Peyer's patch (tissue), 4 donors: ENCODE measurements around the gene GNAI3. TPM values are rescaled to one million over a fixed set of nuclear protein-coding genes. Genes with fewer than 3 reads are reported as not detected.

ENCODE experiments used
- DNase-seq, 3 donors: peaks; one replicate each; pipeline ENCODE4 v3.0.0-alpha.2; 2017 to 2019
- H3K27ac ChIP-seq, 4 donors: fragments of 200-600 bp; sonication (generic); one replicate each; pipeline ENCODE4 v1.5.1; 2016 to 2019
- H3K27me3 ChIP-seq, 2 donors: fragments of 200-600 bp; sonication (generic); one replicate each; pipeline ENCODE4 v1.5.1; 2019
- H3K36me3 ChIP-seq, 3 donors: fragments of 200-600 bp; sonication (generic); one replicate each; pipeline ENCODE4 v1.5.1; 2016 to 2019
- H3K4me1 ChIP-seq, 4 donors: fragments of 200-600 bp; sonication (generic); one replicate each; pipeline ENCODE4 v1.5.1; 2016 to 2019
- H3K4me3 ChIP-seq, 4 donors: fragments of 200-600 bp; sonication (generic); 1 replicate in 3 of 4; 2 replicates in 1 of 4; pipeline ENCODE4 v1.5.1; 2016 to 2019; ENCODE audit warnings: mild to moderate bottlenecking in 1 of 4
- H3K9me3 ChIP-seq, 4 donors: fragments of 200-600 bp; sonication (generic); one replicate each; pipeline ENCODE4 v1.5.1; 2016 to 2019; ENCODE audit warnings: mild to moderate bottlenecking in 1 of 4
- CTCF ChIP-seq, 6 experiments: fragments of 450-650 bp in 4 of 6; fragments of 200-600 bp in 2 of 6; sonication (generic) in 1 of 6; IDR thresholded peaks; one replicate each; pipeline ENCODE4 v1.5.1; 2017 to 2019; ENCODE audit warnings: antibody characterized with exemption in 6 of 6, mild to moderate bottlenecking in 3 of 6, moderate library complexity in 1 of 6
- POLR2A ChIP-seq, 2 donors: fragments of 450-650 bp; IDR thresholded peaks; one replicate each; pipeline ENCODE4 v1.5.1; 2017; ENCODE audit warnings: antibody characterized with exemption in 2 of 2, mild to moderate bottlenecking in 2 of 2, moderate library complexity in 2 of 2
- total RNA-seq, 4 donors: library from RNA; depleted of rRNA; stranded (reverse); fragments of >200 nt; gene quantifications; one replicate each; pipeline ENCODE4 v1.1.0, GENCODE V29; 2016

The GNAI3 gene
- total RNA-seq, 4 donors from 2014 or later: 4.1 to 6.8 (median 5.8) TPM

DNA sequence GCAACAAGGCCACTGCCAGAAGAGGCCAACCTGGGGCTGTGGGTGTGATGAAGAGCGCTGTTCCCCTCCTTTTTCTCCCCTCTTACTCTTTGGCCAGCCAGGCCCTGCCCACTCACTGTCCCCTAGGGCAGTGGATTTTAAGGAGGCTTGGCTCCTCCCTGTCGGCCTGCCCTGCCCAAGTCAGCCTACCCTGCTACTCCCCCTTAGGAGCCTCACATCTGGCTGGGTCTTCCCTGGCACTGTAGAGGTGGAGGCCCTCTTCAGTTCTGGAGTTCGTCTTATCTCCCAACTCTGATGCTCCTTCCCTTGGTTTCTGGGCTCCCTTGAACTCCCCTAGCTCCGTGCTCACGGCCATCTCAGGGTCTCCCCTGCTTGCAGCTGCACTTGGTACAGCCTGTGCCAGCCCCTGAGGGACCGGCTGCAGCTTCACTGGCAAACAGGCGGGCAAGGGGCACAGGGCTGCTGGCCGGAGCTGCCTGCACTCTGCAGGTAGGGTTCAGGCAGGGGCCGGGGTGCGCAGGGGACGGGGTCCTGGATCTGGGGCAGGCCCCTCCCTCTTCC, 75.3 kb downstream of the GNAI3 start:
- no peak for DNase-seq
- Histone ChIP-seq H3K9me3 (no peaks in the 10 kb centered on the region), H3K4me1 (peaks cover 0 to 53% (median 17%) of the 10 kb centered on the region in 4 donors), H3K27me3 (no peaks in the 10 kb centered on the region), H3K27ac (peak overlapping the region in 1 of 4 donors; percentile 63), H3K4me3 (no peak overlapping the region), H3K36me3 (peaks cover 0 to 28% (median 0%) of the 10 kb centered on the region in 3 donors)
- TF ChIP-seq POLR2A (IDR thresholded peaks at IDR 0.05) (no peak), CTCF (IDR thresholded peaks at IDR 0.05) (no peak)

DNA sequence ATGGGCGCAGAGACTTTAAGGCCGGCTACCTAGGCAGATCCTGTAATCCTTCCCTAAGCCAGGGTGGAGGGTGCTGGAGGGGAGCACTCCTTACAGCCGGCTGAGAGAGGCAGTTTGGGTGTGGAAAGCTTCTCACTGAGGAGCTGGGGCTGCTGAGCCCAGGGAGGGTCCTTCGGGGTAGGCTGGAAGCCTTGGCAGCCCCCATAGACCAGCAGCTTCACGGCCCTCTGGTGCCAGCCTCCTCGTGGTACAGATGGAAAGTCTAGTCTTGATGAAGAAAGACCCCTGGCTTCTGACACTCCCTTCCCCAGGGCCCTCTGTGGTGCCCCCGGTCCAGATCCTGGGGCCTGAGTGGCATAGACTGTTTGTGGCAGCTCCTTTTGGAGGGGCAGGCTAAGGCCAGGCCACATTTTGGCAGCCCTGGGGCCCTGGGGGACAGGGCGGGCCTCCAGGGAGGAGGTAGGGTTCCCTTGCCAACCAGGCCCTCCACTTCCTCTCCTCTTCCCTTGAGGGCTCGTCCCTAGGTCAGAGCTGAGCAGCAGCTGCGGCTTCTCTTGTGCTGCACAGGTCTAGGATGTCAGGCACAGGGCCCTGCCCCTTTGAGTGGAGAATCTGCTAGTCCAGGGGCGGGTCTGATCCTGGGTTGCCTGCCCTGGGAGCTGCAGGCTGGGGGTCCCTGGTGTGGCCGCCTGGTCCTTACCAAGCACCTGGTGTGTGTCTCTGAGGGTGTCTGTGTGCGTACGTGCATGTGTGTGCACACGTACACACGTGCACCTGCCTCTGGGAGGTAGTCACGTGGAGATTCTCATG, 76.0 kb downstream of the GNAI3 start:
- Histone ChIP-seq H3K27me3 (no peaks in the 10 kb centered on the region), H3K27ac (peak overlapping the region in 1 of 4 donors; percentile 63), H3K9me3 (no peaks in the 10 kb centered on the region), H3K4me1 (peaks cover 0 to 46% (median 15%) of the 10 kb centered on the region in 4 donors), H3K4me3 (no peak overlapping the region), H3K36me3 (peaks cover 0 to 35% (median 0%) of the 10 kb centered on the region in 3 donors)
- TF ChIP-seq POLR2A (IDR thresholded peaks at IDR 0.05) (no peak), CTCF (IDR thresholded peaks at IDR 0.05) (no peak)
- DNase-seq: peak in 1 of 3 donors; percentile 35

DNA sequence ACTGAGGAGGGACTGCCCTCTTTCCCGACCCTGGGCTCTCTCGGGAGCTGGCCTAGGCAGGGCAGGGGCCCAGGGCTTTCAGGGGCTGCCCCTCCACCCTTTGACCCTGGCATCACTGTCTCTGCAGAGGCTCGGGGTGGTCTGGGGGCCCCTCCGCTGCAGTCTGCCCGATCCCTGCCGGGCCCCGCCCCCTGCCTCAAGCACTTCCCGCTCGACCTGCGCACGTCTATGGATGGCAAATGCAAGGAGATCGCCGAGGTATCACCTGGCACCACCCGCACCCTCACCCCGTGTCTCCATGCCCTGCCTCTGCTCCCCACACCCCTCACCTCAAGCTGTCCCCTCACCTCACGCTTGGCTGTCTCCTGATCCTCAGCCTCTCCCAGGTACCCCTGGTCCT, 76.8 kb downstream of the GNAI3 start:
- H3K9me3 ChIP-seq: no peaks in the 10 kb centered on the region
- no peaks in the 10 kb centered on the region for H3K27me3 ChIP-seq
- no peak overlapping the region for H3K27ac ChIP-seq
- TF ChIP-seq CTCF (IDR thresholded peaks at IDR 0.05): no peak
- TF ChIP-seq POLR2A (IDR thresholded peaks at IDR 0.05): no peak
- DNase-seq: no peak
- H3K36me3 ChIP-seq: peaks cover 0 to 41% (median 0%) of the 10 kb centered on the region in 3 donors
- H3K4me3 ChIP-seq: no peak overlapping the region
- H3K4me1 ChIP-seq: peaks cover 0 to 42% (median 15%) of the 10 kb centered on the region in 4 donors

GRCh38 chr1:109625601-109626560, 77.5 kb downstream of the GNAI3 start:
- Histone ChIP-seq H3K4me3 (no peak overlapping the region), H3K27ac (no peak overlapping the region), H3K4me1 (peaks cover 0 to 42% (median 15%) of the 10 kb centered on the region in 4 donors), H3K36me3 (peaks cover 0 to 45% (median 0%) of the 10 kb centered on the region in 3 donors), H3K27me3 (no peaks in the 10 kb centered on the region), H3K9me3 (no peaks in the 10 kb centered on the region)
- TF ChIP-seq POLR2A (IDR thresholded peaks at IDR 0.05): no peak
- TF ChIP-seq CTCF (IDR thresholded peaks at IDR 0.05): no peak
- no peak for DNase-seq

DNA sequence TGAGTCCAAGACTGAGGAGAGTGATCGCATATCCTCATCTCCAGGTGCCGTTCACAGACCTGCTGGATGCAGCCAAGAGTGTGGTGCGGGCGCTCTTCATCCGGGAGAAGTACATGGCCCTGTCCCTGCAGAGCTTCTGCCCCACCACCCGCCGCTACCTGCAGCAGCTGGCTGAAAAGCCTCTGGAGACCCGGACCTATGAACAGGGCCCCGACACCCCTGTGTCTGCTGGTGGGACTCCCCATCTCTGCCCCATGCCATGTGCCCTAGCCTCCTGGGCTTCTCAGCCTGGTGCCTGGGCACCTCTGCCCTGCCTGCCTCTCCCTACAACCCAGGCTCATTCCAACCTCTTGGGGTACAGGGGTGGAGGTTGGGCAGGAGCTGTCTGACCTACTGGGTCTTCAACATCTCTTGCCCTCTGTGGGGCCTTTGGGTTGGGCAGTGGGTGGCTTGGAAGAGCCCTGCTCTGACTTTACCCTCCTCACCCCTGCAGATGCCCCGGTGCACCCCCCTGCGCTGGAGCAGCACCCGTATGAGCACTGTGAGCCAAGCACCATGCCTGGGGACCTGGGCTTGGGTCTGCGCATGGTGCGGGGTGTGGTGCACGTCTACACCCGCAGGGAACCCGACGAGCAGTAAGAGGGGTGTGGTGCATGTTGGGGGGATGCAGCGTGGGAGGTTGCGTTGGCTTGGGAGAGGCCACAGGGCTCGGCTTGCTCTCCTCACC, 78.4 kb downstream of the GNAI3 start:
- TF ChIP-seq POLR2A (IDR thresholded peaks at IDR 0.05): no peak
- TF ChIP-seq CTCF (IDR thresholded peaks at IDR 0.05): no peak
- H3K36me3 ChIP-seq: peaks cover 0 to 55% (median 0%) of the 10 kb centered on the region in 3 donors

More for the DNA sequence above, 78.4 kb downstream of the GNAI3 start:
- Histone ChIP-seq H3K27me3 (no peaks in the 10 kb centered on the region), H3K9me3 (no peaks in the 10 kb centered on the region), H3K27ac (no peak overlapping the region), H3K4me1 (peaks cover 0 to 33% (median 15%) of the 10 kb centered on the region in 4 donors), H3K4me3 (no peak overlapping the region)
- no peak for DNase-seq
